GM19351 (cell line): ENCODE data around the gene NLRP6.

Source experiments
- ATAC-seq: cut with Tn5 transposase; IDR thresholded peaks from one replicate; pipeline ENCODE4 v1.9.1; 2021; ENCODE audit warnings: mild to moderate bottlenecking, moderate library complexity; ENCODE audit not compliant: unreplicated experiment

NLRP6 gene

DNA sequence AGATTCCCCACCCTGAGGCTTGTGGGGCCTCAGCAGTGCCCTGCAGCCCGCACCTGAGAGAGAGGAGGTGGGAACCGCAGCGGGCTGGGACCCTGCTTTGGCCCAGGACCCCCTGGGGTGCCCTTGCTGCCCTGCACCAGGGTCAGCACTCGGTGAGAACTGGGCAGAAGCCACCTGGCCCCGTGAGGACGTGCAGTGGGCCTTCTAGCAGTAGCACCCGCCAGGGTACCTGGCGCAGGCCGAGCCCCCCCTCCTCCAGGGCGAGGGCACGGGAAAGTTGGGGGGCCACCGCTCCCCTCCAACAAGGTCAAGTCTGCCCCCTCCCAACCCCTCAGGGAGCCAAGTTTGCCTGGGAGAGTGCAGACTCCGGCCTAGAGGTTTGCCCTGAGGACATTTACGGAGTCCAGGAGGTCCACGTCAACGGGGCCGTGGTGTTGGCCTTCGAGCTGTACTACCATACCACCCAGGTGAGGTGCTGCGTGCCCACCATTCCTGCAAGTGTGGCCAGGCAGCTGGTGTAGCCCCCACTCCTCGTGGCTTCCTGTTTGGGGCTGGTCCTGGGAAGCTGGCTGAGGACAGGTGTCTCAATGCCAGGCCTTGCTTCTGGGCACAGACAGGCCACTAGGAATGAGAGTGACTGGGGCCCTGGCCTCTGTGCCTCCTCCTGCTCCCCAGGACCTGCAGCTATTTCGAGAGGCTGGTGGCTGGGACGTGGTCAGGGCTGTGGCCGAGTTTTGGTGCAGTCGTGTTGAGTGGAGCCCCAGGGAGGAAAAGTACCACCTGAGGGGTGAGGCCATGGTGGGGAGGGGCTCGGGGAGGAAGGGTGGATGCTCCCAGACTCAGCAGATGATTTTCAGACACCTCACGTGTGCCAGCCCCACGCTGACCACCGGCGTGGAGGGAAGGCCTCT, 14.3 kb downstream of the NLRP6 start:
- no peak for ATAC-seq

DNA sequence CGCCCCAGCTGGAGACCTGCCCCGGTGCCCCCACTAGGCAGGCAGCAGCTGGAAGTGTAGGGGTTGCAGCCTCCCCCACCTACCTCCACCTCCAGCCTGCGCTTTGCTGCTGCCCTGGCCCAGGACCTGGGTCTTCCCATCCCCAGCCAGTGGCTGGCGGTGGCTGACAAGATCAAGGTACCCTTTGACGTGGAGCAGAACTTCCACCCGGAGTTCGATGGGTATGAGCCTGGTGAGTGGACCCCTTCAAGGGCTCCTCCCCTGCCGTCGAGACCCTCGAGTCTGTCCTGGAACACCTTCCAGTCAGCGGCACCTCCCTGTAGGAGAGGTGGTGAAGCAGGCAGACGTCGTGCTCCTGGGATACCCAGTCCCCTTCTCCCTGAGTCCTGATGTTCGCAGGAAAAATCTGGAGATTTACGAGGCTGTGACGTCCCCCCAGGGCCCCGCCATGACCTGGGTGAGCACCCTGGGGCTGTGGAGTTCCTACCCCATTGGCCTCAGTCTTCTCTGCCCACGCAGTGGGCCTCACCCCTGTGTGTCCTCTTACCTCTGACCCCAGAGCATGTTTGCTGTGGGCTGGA, 15.2 kb downstream of the NLRP6 start:
- ATAC-seq, result no peak

DNA sequence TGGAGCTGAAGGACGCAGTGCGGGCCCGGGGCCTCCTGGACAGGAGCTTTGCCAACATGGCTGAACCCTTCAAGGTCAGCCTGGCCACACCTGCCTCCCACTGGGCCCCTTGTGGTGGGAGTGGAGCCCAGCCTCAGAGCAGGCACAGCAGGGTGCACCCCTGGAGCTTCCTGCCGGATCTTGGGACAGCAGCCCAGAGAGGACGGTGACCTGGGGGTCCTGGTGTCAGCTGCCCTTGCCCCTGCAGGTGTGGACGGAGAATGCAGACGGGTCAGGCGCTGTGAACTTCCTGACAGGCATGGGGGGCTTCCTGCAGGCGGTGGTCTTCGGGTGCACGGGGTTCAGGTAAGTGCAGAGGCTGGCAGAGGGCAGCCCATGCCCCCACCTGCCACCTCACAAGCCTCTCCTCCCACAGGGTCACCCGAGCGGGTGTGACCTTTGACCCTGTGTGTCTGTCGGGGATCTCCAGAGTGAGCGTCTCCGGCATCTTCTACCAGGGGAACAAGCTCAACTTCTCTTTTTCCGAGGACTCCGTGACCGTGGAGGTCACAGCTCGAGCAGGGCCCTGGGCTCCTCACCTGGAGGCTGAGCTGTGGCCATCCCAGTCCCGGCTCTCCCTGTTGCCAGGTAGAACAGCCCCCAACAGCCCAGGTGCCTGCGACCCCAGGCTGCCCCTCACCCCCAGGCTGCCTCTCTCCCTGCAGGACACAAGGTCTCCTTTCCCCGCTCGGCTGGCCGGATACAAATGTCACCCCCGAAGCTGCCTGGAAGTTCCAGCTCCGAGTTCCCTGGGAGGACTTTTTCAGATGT, 15.8 kb downstream of the NLRP6 start:
- no peak for ATAC-seq

GRCh38 chr11:294780-295179, 16.6 kb downstream of the NLRP6 start:
- ATAC-seq, result no peak

DNA sequence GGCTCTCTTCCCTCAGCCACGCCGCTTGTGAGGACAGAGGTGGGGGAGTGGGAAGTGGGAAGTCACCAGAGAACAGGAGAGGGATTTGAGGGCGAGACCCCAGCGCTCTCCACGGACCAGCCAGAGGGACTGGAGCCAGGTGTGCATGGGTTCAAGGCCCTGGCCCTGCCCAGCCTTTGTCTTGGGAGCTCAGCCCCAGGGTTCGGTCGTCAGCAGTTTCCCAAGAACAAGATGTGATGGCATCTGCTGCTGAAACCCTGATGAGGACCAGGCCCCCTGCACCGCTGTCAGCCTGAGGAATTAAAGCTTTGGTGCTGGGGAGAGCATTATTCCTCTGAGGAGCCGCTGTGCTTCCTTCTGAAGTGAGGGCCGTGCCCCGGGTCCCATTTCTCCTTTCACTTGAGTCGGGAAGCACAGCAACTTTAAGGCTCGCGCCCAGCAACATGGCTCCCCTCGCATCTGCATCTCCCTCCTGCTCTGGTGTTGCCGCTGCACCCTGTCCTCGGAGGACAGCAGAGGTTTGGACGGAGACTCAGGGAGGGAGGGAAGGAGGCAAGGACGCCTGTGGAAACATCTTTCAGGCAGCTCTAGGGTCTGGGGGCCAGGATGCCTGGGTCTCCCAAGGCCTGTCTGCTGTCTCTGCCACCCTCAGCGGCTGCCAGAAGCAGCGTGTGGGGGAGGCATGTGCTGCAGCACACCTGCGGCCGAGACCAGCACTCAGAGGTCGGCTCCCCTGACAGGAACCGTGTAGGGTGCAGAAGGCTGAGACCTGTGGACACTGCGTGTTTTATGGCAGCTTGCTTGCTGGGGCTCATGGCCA, 17.4 kb downstream of the NLRP6 start:
- ATAC-seq, result no peak

GRCh38 chr11:296171-297050, 18.2 kb downstream of the NLRP6 start:
- ATAC-seq, result no peak

GRCh38 chr11:297051-297585, 18.9 kb downstream of the NLRP6 start:
- no peak for ATAC-seq

GRCh38 chr11:297586-298405, 19.6 kb downstream of the NLRP6 start:
- no peak for ATAC-seq

DNA sequence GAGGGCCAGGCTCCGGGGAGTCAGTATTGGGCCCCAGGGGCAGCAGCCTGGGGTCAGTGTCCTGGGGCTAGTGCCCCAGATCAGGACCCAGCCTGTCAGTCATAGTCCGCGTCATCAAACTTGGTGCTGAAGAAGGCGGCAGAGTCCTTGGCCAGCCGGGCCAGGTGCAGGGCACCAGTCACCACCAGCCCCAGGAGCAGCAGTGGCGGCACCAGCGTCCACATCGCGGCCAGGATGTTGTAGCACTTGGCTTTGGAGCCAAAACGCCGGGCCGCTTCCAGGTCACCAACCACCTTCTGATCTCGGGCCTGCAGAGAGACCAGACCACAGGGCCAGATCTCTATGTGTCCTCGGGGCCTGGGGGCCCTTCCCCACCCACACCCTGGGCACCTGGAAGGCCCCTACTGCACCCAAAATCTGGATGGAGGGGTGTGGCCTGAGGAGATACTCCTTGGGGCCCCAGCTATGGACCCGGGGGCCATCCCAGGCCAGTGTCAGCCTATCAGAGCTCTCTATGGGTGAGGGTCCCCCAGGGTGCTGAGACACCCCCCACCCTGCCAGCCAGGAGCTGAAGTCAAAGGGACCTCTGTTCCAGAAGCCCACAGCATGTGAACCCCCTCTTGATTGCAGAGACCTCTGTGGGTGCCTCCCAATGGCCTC, 20.3 kb downstream of the NLRP6 start:
- no peak for ATAC-seq

DNA sequence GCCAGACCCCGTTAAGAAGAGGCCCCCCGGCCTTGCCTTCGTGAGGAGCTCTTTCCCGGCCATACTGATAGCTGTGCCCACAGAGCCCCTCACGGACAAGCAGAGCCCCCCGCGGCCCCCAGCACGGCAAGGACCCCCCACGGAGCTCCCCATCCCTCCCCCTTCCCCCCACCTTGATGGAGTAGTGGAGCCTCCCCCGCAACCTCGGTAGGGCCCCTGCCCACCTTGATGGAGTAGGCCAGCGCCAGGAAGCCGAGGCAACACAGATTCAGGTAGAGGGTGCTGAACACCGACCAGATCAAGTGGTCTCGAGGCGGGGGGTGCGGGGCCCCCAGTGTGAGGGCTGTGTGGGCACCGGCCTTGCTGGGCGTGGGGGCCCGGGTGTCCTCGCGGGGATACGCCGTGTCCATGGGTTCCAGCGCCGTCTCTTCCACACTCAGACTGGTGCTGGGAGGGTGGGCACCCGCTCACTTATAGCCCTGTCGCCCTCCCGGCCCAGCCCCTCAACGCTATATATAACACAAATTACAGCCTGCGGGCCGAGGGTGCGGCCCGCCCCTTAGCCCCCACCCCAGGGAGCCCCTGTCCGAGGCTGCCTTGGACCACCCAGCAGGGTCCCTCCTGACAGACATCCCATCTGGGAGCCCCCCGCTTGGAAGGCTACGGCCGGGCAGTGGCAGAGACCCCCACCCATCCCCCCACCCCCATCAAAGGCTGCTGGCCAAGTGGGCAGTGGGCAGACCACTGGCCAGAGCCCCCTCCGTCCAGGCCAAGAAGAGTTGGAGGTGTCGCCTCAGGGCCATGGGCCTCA, 21.1 kb downstream of the NLRP6 start, which contains the start of gene IFITM5:
IFITM5 (minus strand) TSS at position 446 of the 811 bp plus-strand sequence; CDS start at position 410, 36 bp downstream.
- ATAC-seq, result no peak

GRCh38 chr11:299951-300735, 21.9 kb downstream of the NLRP6 start:
- ATAC-seq, result no peak

GRCh38 chr11:303363-303762, 25.2 kb downstream of the NLRP6 start:
- ATAC-seq, result no peak

- ATAC-seq, result no peak
Measured at GRCh38 chr11:304061-304506, 25.9 kb downstream of the NLRP6 start.

DNA sequence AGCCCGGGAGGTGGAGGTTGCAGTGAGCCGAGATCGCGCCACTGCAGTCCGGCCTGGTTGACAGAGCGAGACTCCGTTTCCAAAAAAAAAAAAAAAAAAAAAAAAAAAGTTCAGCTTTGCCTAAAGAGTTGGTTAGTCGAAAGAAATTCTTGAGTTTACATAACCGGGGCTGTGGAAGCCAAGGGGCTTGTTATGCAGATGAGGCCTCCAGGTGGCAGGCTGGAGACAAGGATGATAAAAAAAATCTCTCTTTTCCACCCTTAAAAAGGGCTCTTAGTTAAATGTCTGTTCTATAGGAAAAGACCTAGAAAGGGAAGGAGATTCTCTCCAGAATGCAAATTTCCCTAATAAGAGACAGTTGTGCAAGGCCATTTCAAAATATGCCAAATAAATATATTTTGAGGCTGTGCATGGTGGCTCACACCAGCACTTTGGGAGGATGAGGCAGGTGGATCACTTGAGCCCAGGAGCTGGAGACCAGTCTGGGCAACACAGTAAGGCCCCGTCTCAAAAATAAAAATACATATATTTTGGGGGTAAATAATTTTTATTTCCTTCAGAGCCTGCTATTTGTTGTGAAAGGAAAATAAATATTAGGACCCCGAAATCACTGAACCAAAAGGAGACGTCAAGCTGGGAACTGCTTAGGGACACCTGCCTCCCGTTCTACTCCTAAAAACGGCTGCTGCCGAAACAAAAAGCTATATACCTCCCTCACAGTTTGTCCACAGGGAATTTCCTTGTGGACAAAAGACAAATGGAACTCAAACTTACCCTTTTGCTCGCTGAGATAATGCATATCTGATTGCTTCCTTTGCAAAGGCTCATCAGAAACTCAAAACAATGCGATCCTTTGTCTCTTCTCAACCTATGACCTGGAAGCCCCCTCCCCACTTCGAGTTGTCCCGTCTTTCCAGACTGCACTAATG, 27.0 kb downstream of the NLRP6 start:
- no peak for ATAC-seq

- no peak for ATAC-seq
Measured at GRCh38 chr11:305844-306211, 27.6 kb downstream of the NLRP6 start.
